ENCODE measurements around the gene LRRC56. TPM values are rescaled to one million over a fixed set of nuclear protein-coding genes. Genes with fewer than 3 reads are reported as not detected.

The LRRC56 gene
- total RNA-seq: not detected

- peak; percentile 57 to 90 for DNase-seq (ENCODE audit: low spot score in 2 of 2)
- peak within 1 kb of the TSS; percentile 43 to 94 for H3K4me3 ChIP-seq
- TF ChIP-seq CTCF (IDR thresholded peaks at IDR 0.05): peak in 1 of 3 experiments; percentile 3
- intact Hi-C loops (cut with DNase I): no loop called here
- H3K36me3 ChIP-seq: peaks cover 12 to 16% of the 10 kb centered on the region in 2 donors
- H3K27ac ChIP-seq: peak within 1 kb of the TSS in 1 of 2 donors; percentile 41
- H3K9me3 ChIP-seq: no peaks in the 10 kb centered on the region
- peaks cover 13 to 26% of the 10 kb centered on the region in 2 donors for H3K4me1 ChIP-seq
- no peaks in the 10 kb centered on the region for H3K27me3 ChIP-seq
Measured at GRCh38 chr11:536841-537621, at the start of gene LRRC56. Gene LRRC56, plus strand, starts transcription at chr11:537527. Its CDS starts 3,158 bp downstream, at chr11:540685.

GRCh38 chr11:487571-488021 is 49.7 kb upstream of the LRRC56 start:
- no peaks in the 10 kb centered on the region for H3K27me3 ChIP-seq
- H3K36me3 ChIP-seq: peaks cover 17 to 22% of the 10 kb centered on the region in 2 donors
- H3K9me3 ChIP-seq: no peaks in the 10 kb centered on the region
- no peaks in the 10 kb centered on the region for H3K4me1 ChIP-seq
- no peak for DNase-seq (ENCODE audit: low spot score in 2 of 2)
- TF ChIP-seq CTCF (IDR thresholded peaks at IDR 0.05): no peak
- no peak overlapping the region for H3K27ac ChIP-seq
- intact Hi-C loops (cut with DNase I): no loop called here
- H3K4me3 ChIP-seq: no peak overlapping the region

- Histone ChIP-seq H3K27me3 (no peaks in the 10 kb centered on the region), H3K27ac (no peak overlapping the region), H3K36me3 (peaks cover 17 to 27% of the 10 kb centered on the region in 2 donors), H3K4me3 (no peak overlapping the region), H3K4me1 (no peaks in the 10 kb centered on the region), H3K9me3 (no peaks in the 10 kb centered on the region)
- no peak for TF ChIP-seq CTCF (IDR thresholded peaks at IDR 0.05)
- intact Hi-C loops (cut with DNase I): no loop called here
- no peak for DNase-seq (ENCODE audit: low spot score in 2 of 2)
Measured at GRCh38 chr11:488062-488461, 49.3 kb upstream of the LRRC56 start.

- no peak for DNase-seq (ENCODE audit: low spot score in 2 of 2)
- Histone ChIP-seq H3K36me3 (peaks cover 19 to 30% of the 10 kb centered on the region in 2 donors), H3K27me3 (no peaks in the 10 kb centered on the region), H3K27ac (no peak overlapping the region), H3K9me3 (no peaks in the 10 kb centered on the region), H3K4me3 (no peak overlapping the region), H3K4me1 (no peaks in the 10 kb centered on the region)
- intact Hi-C loops (cut with DNase I): no loop called here
- TF ChIP-seq CTCF (IDR thresholded peaks at IDR 0.05): no peak
Measured at GRCh38 chr11:488579-488978, 48.7 kb upstream of the LRRC56 start.

GRCh38 chr11:488992-489391 is 48.3 kb upstream of the LRRC56 start:
- H3K27ac ChIP-seq: no peak overlapping the region
- no peak for DNase-seq (ENCODE audit: low spot score in 2 of 2)
- H3K9me3 ChIP-seq: no peaks in the 10 kb centered on the region
- no peak overlapping the region for H3K4me3 ChIP-seq
- H3K4me1 ChIP-seq: no peaks in the 10 kb centered on the region
- TF ChIP-seq CTCF (IDR thresholded peaks at IDR 0.05): no peak
- peaks cover 24 to 34% of the 10 kb centered on the region in 2 donors for H3K36me3 ChIP-seq
- intact Hi-C loops (cut with DNase I): no loop called here
- H3K27me3 ChIP-seq: no peaks in the 10 kb centered on the region
